NCI-H2029 treated with DMSO at 0.1 percent for 48 hours (cell line): ENCODE measurements around the gene LGR6.

Experiments
- DNase-seq: peaks from one replicate; lab custom pipeline; 2025; lab: John Stamatoyannopoulos, UW

Gene LGR6

GRCh38 chr1:202291961-202292712, 98.5 kb downstream of the LGR6 start:
- peak; percentile 52 for DNase-seq

- no peak for DNase-seq
These were observed 99.2 kb downstream of the LGR6 start for GRCh38 chr1:202292773-202293172.

- no peak for DNase-seq
These were observed 100.0 kb downstream of the LGR6 start for GRCh38 chr1:202293569-202293968.

- no peak for DNase-seq
These were observed 108.6 kb downstream of the LGR6 start for GRCh38 chr1:202302166-202302565.

GRCh38 chr1:202304375-202304774, 110.8 kb downstream of the LGR6 start:
- DNase-seq = no peak

GRCh38 chr1:202305168-202305567, 111.6 kb downstream of the LGR6 start:
- peak; percentile 39 for DNase-seq

- no peak for DNase-seq
These were observed 113.1 kb downstream of the LGR6 start for GRCh38 chr1:202306535-202307345.

- DNase-seq = no peak
These were observed 116.6 kb downstream of the LGR6 start for GRCh38 chr1:202310071-202310725.

- no peak for DNase-seq
These were observed 117.1 kb downstream of the LGR6 start for GRCh38 chr1:202310746-202311145.

- DNase-seq = no peak
These were observed 118.5 kb downstream of the LGR6 start for GRCh38 chr1:202311875-202312635.

- DNase-seq = peak; percentile 50
These were observed 122.1 kb downstream of the LGR6 start for GRCh38 chr1:202315576-202316168.

- DNase-seq = no peak
These were observed 122.6 kb downstream of the LGR6 start for GRCh38 chr1:202316186-202316585.

- no peak for DNase-seq
These were observed 124.6 kb downstream of the LGR6 start for GRCh38 chr1:202317941-202318925.

- DNase-seq = no peak
These were observed 125.9 kb downstream of the LGR6 start for GRCh38 chr1:202319381-202320080.

- DNase-seq = no peak
These were observed 126.4 kb downstream of the LGR6 start for GRCh38 chr1:202320081-202320405.

- DNase-seq = no peak
These were observed 130.1 kb downstream of the LGR6 start for GRCh38 chr1:202323731-202324130.

- DNase-seq = no peak
These were observed 131.0 kb downstream of the LGR6 start for GRCh38 chr1:202324646-202325045.

- no peak for DNase-seq
These were observed 136.3 kb downstream of the LGR6 start for GRCh38 chr1:202329891-202330290.

- DNase-seq = no peak
These were observed 140.3 kb downstream of the LGR6 start for GRCh38 chr1:202333861-202334260.
